ENCODE data around the gene FPGS. TPM values are rescaled to one million over a fixed set of nuclear protein-coding genes. Genes with fewer than 3 reads are reported as not detected.

Gene FPGS
- total RNA-seq, 2 experiments from 2014 or later, result 79.8 to 80.4 TPM

- intact Hi-C loops (cut with micrococcal nuclease), result no loop called here
- POLR2A ChIA-PET, result interaction anchor here (0.6 to 1.6 kb wide), 2 partner anchors 10 to 13 kb away, joined by 4 to 6 read pairs; no protein-coding TSS in a partner anchor
- H3K27me3 Mint-ChIP-seq, result no peaks in the 10 kb centered on the region
These were observed 23.7 kb downstream of the FPGS start for GRCh38 chr9:127826253-127826913.

GRCh38 chr9:127828262-127829031 is 25.8 kb downstream of the FPGS start:
- Mint-ChIP-seq H3K27ac (no peak overlapping the region), H3K36me3 (ENCODE audit: low read depth) (peaks cover 5% of the 10 kb centered on the region), H3K4me3 (no peak overlapping the region), H3K27me3 (no peaks in the 10 kb centered on the region), H3K9me3 (no peaks in the 10 kb centered on the region), H3K4me1 (ENCODE audit: low read depth) (peaks cover 9% of the 10 kb centered on the region)
- ChIA-PET CTCF (interaction anchor here (1.3 kb wide), 1 partner anchor 93 kb away, joined by 4 read pairs; the partner anchor contains the start of gene TOR2A), POLR2A (no interaction called here)
- TF ChIP-seq CTCF (IDR thresholded peaks at IDR 0.05), result no peak
- DNase-seq (no peak), ATAC-seq (no peak)
- intact Hi-C loops (cut with micrococcal nuclease), result no loop called here

More at GRCh38 chr9:127826253-127826913, 23.7 kb downstream of the FPGS start:
- CTCF ChIA-PET, result interaction anchor here (1.2 kb wide), 1 partner anchor 44 kb away, joined by 6 read pairs; no protein-coding TSS in a partner anchor
- H3K4me1 Mint-ChIP-seq (ENCODE audit: low read depth), result no peaks in the 10 kb centered on the region
- H3K27ac Mint-ChIP-seq, result peak overlapping the region; percentile 30
- no peak overlapping the region for H3K4me3 Mint-ChIP-seq
- DNase-seq (no peak), ATAC-seq (no peak)
- no peaks in the 10 kb centered on the region for H3K9me3 Mint-ChIP-seq
- H3K36me3 Mint-ChIP-seq (ENCODE audit: low read depth), result peaks cover 4% of the 10 kb centered on the region
- TF ChIP-seq CTCF (IDR thresholded peaks at IDR 0.05), result no peak

GRCh38 chr9:127829205-127829906 is 26.7 kb downstream of the FPGS start:
- ChIA-PET POLR2A (no interaction called here), CTCF (no interaction called here)
- ATAC-seq, result no peak
- Mint-ChIP-seq H3K27me3 (no peaks in the 10 kb centered on the region), H3K4me3 (no peak overlapping the region), H3K36me3 (ENCODE audit: low read depth) (peaks cover 4% of the 10 kb centered on the region), H3K9me3 (no peaks in the 10 kb centered on the region), H3K27ac (no peak overlapping the region), H3K4me1 (ENCODE audit: low read depth) (peaks cover 13% of the 10 kb centered on the region)
- TF ChIP-seq CTCF (IDR thresholded peaks at IDR 0.05), result no peak
- no peak for DNase-seq
- intact Hi-C loops (cut with micrococcal nuclease), result no loop called here

- H3K4me1 Mint-ChIP-seq (ENCODE audit: low read depth), result peaks cover 13% of the 10 kb centered on the region
- no peaks in the 10 kb centered on the region for H3K27me3 Mint-ChIP-seq
- intact Hi-C loops (cut with micrococcal nuclease), result no loop called here
- peak; percentile 24 for DNase-seq
- peaks cover 2% of the 10 kb centered on the region for H3K36me3 Mint-ChIP-seq (ENCODE audit: low read depth)
- CTCF ChIA-PET, result interaction anchor here (1.1 to 1.8 kb wide), 2 partner anchors 23 to 38 kb away, joined by 4 to 5 read pairs; no protein-coding TSS in a partner anchor
- POLR2A ChIA-PET, result no interaction called here
- H3K4me3 Mint-ChIP-seq, result no peak overlapping the region
- no peak for TF ChIP-seq CTCF (IDR thresholded peaks at IDR 0.05)
- H3K27ac Mint-ChIP-seq, result peak overlapping the region; percentile 75
- ATAC-seq, result peak; percentile 62
- no peaks in the 10 kb centered on the region for H3K9me3 Mint-ChIP-seq
These were observed 29.6 kb downstream of the FPGS start for GRCh38 chr9:127832248-127832647.

Measured in activated CD8-positive, alpha-beta T cell treated with anti-CD3 and anti-CD28 coated beads for 36 hours (primary cell).